CD14-positive monocyte (primary cell): ENCODE results near the gene IL17RA. TPM values are rescaled to one million over a fixed set of nuclear protein-coding genes. Genes with fewer than 3 reads are reported as not detected.

Experiments
- DNase-seq, 3 donors: peaks; one replicate each; pipeline ENCODE4 v3.0.0-alpha.2; 2011 to 2022
- H2AFZ ChIP-seq: 2 replicates; pipeline ENCODE4 v1.6.0; 2012; ENCODE audit warnings: mild to moderate bottlenecking, low read depth, low read length, inconsistent platforms; ENCODE audit not compliant: insufficient read depth, poor library complexity, severe bottlenecking
- H3K27ac ChIP-seq, 2 donors: 1 replicate in 1 of 2; 2 replicates in 1 of 2; pipeline ENCODE4 v1.5.1; 2012 to 2013; ENCODE audit warnings: low read length in 2 of 2, control low read depth in 1 of 2, inconsistent platforms in 1 of 2, low read depth in 1 of 2, mild to moderate bottlenecking in 1 of 2
- H3K27me3 ChIP-seq, 2 donors: one replicate each; pipeline versions ENCODE4 v1.6.0 to v1.6.1; 2011 to 2013; ENCODE audit warnings: low read length in 2 of 2; ENCODE audit not compliant: control insufficient read depth in 2 of 2, insufficient read depth in 2 of 2
- H3K36me3 ChIP-seq, 2 donors: replicated peaks in 1 of 2; 1 replicate in 1 of 2; 2 replicates in 1 of 2; pipeline versions ENCODE4 v1.5.1 to v1.6.1; 2012 to 2013; ENCODE audit warnings: low read length in 2 of 2, control low read depth in 1 of 2, inconsistent platforms in 1 of 2, mild to moderate bottlenecking in 1 of 2; ENCODE audit not compliant: insufficient read depth in 2 of 2, control insufficient read depth in 1 of 2
- H3K4me1 ChIP-seq, 2 donors: 1 replicate in 1 of 2; 2 replicates in 1 of 2; pipeline versions ENCODE4 v1.5.1 to v1.6.1; 2012 to 2013; ENCODE audit warnings: low read length in 2 of 2, control low read depth in 1 of 2, inconsistent platforms in 1 of 2, mild to moderate bottlenecking in 1 of 2, moderate library complexity in 1 of 2; ENCODE audit not compliant: insufficient read depth in 2 of 2, control insufficient read depth in 1 of 2
- H3K4me2 ChIP-seq: replicated peaks from 2 replicates; pipeline ENCODE3; 2012; ENCODE audit warnings: low read length, moderate library complexity, mild to moderate bottlenecking; ENCODE audit not compliant: poor library complexity, severe bottlenecking; ENCODE audit errors: extremely low read depth
- H3K4me3 ChIP-seq, 3 experiments: fragments of 200-600 bp in 1 of 3; sonication (generic) in 1 of 3; replicated peaks in 1 of 3; 1 replicate in 2 of 3; 2 replicates in 1 of 3; pipeline ENCODE4 v1.5.1; 2011 to 2013; ENCODE audit warnings: low read length in 3 of 3, mild to moderate bottlenecking in 3 of 3, control low read depth in 2 of 3, low read depth in 2 of 3, inconsistent platforms in 1 of 3, moderate library complexity in 1 of 3
- H3K79me2 ChIP-seq: 2 replicates; pipeline ENCODE4 v1.6.0; 2012; ENCODE audit warnings: mild to moderate bottlenecking, control low read depth, inconsistent platforms, low read length, moderate library complexity; ENCODE audit not compliant: insufficient read depth
- H3K9ac ChIP-seq: 2 replicates; pipeline ENCODE4 v1.6.0; 2017; ENCODE audit warnings: low read length, mild to moderate bottlenecking; ENCODE audit not compliant: insufficient read depth, poor library complexity, severe bottlenecking
- H3K9me3 ChIP-seq, 2 donors: replicated peaks in 1 of 2; 1 replicate in 1 of 2; 2 replicates in 1 of 2; pipeline versions ENCODE4 v1.5.1 to v1.6.1; 2012 to 2013; ENCODE audit warnings: low read length in 2 of 2, control low read depth in 1 of 2; ENCODE audit not compliant: control insufficient read depth in 1 of 2, insufficient read depth in 1 of 2
- H4K20me1 ChIP-seq: 2 replicates; pipeline ENCODE4 v1.6.0; 2012; ENCODE audit warnings: mild to moderate bottlenecking, low read length, control low read depth, moderate library complexity; ENCODE audit not compliant: insufficient read depth
- H3K27ac Mint-ChIP-seq, 7 donors: one replicate each; pipeline ENCODE4 v1.8.0; 2020; ENCODE audit warnings: mild to moderate bottlenecking in 7 of 7, mixed read lengths in 7 of 7, moderate library complexity in 6 of 7, inconsistent platforms in 2 of 7
- H3K27me3 Mint-ChIP-seq, 3 donors: one replicate each; pipeline ENCODE4 v1.8.0; 2021 to 2022; ENCODE audit warnings: low read depth in 3 of 3, mild to moderate bottlenecking in 3 of 3, mixed read lengths in 3 of 3, moderate library complexity in 3 of 3, inconsistent platforms in 1 of 3
- H3K36me3 Mint-ChIP-seq, 2 donors: one replicate each; pipeline ENCODE4 v1.8.0; 2020; ENCODE audit warnings: mixed read lengths in 2 of 2, inconsistent platforms in 1 of 2, mild to moderate bottlenecking in 1 of 2
- H3K4me1 Mint-ChIP-seq: one replicate; pipeline ENCODE4 v1.8.0; 2020; ENCODE audit warnings: mild to moderate bottlenecking, mixed read lengths
- H3K4me3 Mint-ChIP-seq, 2 donors: one replicate each; pipeline ENCODE4 v1.8.0; 2020; ENCODE audit warnings: mild to moderate bottlenecking in 2 of 2, mixed read lengths in 2 of 2, moderate library complexity in 1 of 2
- H3K9me3 Mint-ChIP-seq, 7 donors: one replicate each; pipeline ENCODE4 v1.8.0; 2020 to 2022; ENCODE audit warnings: mixed read lengths in 7 of 7, mild to moderate bottlenecking in 6 of 7, moderate library complexity in 6 of 7, inconsistent platforms in 2 of 7
- CTCF ChIP-seq: fragments of 200-600 bp; IDR thresholded peaks from one replicate; pipeline ENCODE4 v1.8.0; 2022; ENCODE audit warnings: antibody characterized with exemption, mild to moderate bottlenecking
- WGBS: methylation state at CpG from one replicate; pipeline ENCODE4 v1.1.5; 2013; ENCODE audit warnings: missing lambda C conversion rate; ENCODE audit not compliant: insufficient coverage; 5-methylcytosine and 5-hydroxymethylcytosine counted together
- intact Hi-C, 2 donors: fragments of 100-400 bp; cut with micrococcal nuclease; formaldehyde crosslinking; loops; one replicate each; pipeline versions ENCODE4 v1.15.0 to v1.15.1; 2023
- polyA plus RNA-seq, 3 donors: library from polyadenylated mRNA; depleted of rRNA in 1 of 3; unstranded in 2 of 3; stranded (reverse) in 1 of 3; fragments of 300-500 nt in 2 of 3; fragments of >200 nt in 1 of 3; fragmentation: Illumina TruSeq in 2 of 3; gene quantifications; 1 replicate in 2 of 3; 2 replicates in 1 of 3; pipeline ENCODE4 v1.2.3, GENCODE V29; 2012 to 2021

IL17RA gene
- polyA plus RNA-seq, 3 donors, result 68.3 to 118 (median 96.7) TPM

GRCh38 chr22:17083255-17083654 lies 1.5 kb upstream of the IL17RA start:
- no peak overlapping the region for H3K4me3 ChIP-seq
- no CpG with 5 or more reads among the region's 5 CpGs for WGBS
- no peak overlapping the region for H2AFZ ChIP-seq
- no peak for DNase-seq
- TF ChIP-seq CTCF, result no peak
- Mint-ChIP-seq H3K4me1 (peaks cover 48% of the 10 kb centered on the region), H3K36me3 (peaks cover 3 to 19% of the 10 kb centered on the region in 2 donors), H3K27ac (peak overlapping the region in 1 of 7 donors; percentile 64), H3K9me3 (peaks cover 0 to 2% (median 0%) of the 10 kb centered on the region in 7 donors), H3K4me3 (peak overlapping the region in 1 of 2 donors; percentile 96), H3K27me3 (peaks cover 0 to 2% (median 0%) of the 10 kb centered on the region in 3 donors)
- H3K4me2 ChIP-seq, result no peak overlapping the region
- no peaks in the 10 kb centered on the region for H3K9me3 ChIP-seq
- no peak overlapping the region for H3K27ac ChIP-seq
- intact Hi-C loops, result loop anchor here (5.0 to 10.0 kb wide), 3 partner anchors 34 to 992 kb away; partner anchors contain the start of gene PEX26 (in 1 of the 2)
- H3K27me3 ChIP-seq, result no peaks in the 10 kb centered on the region
- no peak overlapping the region for H3K9ac ChIP-seq
- H3K36me3 ChIP-seq, result peaks cover 0 to 7% of the 10 kb centered on the region in 2 donors
- H3K79me2 ChIP-seq, result peaks cover 61% of the 10 kb centered on the region
- H3K4me1 ChIP-seq, result peaks cover 32 to 46% of the 10 kb centered on the region in 2 donors
- H4K20me1 ChIP-seq, result peaks cover 35% of the 10 kb centered on the region

DNA sequence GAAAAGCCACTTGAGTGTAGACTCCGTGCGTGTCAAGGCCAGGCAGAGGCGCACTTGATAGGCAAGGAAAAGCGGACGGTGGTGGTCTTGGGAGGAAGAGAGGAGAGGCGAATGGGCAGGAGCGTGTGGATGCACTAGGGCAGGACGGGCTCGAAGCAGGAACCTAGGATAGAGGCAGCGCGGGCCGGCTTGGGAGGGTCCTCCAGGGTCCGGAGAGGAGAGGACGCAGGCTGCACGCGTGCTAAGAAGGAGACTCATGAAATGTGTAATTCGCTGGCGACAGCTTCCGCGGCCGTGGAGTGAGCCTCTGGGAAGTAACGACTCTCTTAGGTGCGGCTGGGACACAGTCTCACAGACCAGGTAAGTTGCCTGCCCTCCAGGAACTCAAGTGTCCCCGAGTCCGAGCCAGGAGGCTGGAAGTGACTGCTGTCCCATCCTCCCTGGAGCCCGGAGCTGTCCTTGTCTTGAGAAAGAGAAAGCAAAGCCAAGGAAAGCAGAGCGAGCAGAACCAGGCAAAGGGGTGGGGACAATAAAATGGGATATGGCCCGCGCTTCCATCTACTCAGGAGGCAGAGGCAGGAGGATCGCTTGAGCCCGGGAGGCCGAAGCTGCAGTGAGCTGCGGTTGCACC lies 874 bp upstream of the IL17RA start:
- intact Hi-C loops, result loop anchor here (2.0 to 10.0 kb wide), 4 partner anchors 33 to 991 kb away; partner anchors contain the start of genes HDHD5 (in 1 of the 2) and PEX26 (in 1 of the 2)
- Mint-ChIP-seq H3K27ac (peak overlapping the region; percentile 90 to 93 (median 91)), H3K4me1 (peaks cover 54% of the 10 kb centered on the region), H3K27me3 (peaks cover 0 to 2% (median 0%) of the 10 kb centered on the region in 3 donors), H3K9me3 (peaks cover 0 to 2% (median 0%) of the 10 kb centered on the region in 7 donors), H3K4me3 (peak overlapping the region; percentile 96 to 99), H3K36me3 (peaks cover 5 to 24% of the 10 kb centered on the region in 2 donors)
- peaks cover 42% of the 10 kb centered on the region for H4K20me1 ChIP-seq
- 91% methylated on average over 26 of the region's 33 CpGs for WGBS
- H3K4me3 ChIP-seq, result peak overlapping the region in 2 of 3 experiments; percentile 91
- H3K9me3 ChIP-seq, result no peaks in the 10 kb centered on the region
- peak overlapping the region; percentile 44 to 92 for H3K27ac ChIP-seq
- peak overlapping the region; percentile 88 for H3K4me2 ChIP-seq
- no peak for DNase-seq
- H3K4me1 ChIP-seq, result peaks cover 39 to 50% of the 10 kb centered on the region in 2 donors
- H3K79me2 ChIP-seq, result peaks cover 67% of the 10 kb centered on the region
- peak overlapping the region; percentile 93 for H3K9ac ChIP-seq
- H3K36me3 ChIP-seq, result peaks cover 0 to 8% of the 10 kb centered on the region in 2 donors
- H2AFZ ChIP-seq, result peak overlapping the region; percentile 85
- H3K27me3 ChIP-seq, result no peaks in the 10 kb centered on the region
- no peak for TF ChIP-seq CTCF
